Liver (tissue), 9 donors: ENCODE data around the gene MYO9B. TPM values are rescaled to one million over a fixed set of nuclear protein-coding genes. Genes with fewer than 3 reads are reported as not detected.

Source experiments
- DNase-seq: peaks from one replicate; pipeline ENCODE4 v3.0.0-alpha.2; 2017; ENCODE audit warnings: low spot score
- H3K27ac ChIP-seq, 2 donors: one replicate each; pipeline ENCODE4 v1.7.0; 2013; ENCODE audit warnings: inconsistent platforms in 2 of 2, low read length in 2 of 2, control low read depth in 1 of 2, low read depth in 1 of 2, mild to moderate bottlenecking in 1 of 2
- H3K27me3 ChIP-seq, 4 donors: one replicate each; pipeline versions ENCODE4 v1.6.1 to v1.7.0; 2013; ENCODE audit warnings: low read length in 3 of 4, inconsistent platforms in 1 of 4, mild to moderate bottlenecking in 1 of 4, moderate library complexity in 1 of 4; ENCODE audit not compliant: control insufficient read depth in 4 of 4, insufficient read depth in 4 of 4
- H3K36me3 ChIP-seq, 4 donors: one replicate each; pipeline versions ENCODE4 v1.6.1 to v1.7.0; 2013; ENCODE audit warnings: low read length in 3 of 4, mild to moderate bottlenecking in 3 of 4, low read depth in 1 of 4, moderate library complexity in 1 of 4; ENCODE audit not compliant: control insufficient read depth in 4 of 4, insufficient read depth in 3 of 4
- H3K4me1 ChIP-seq, 4 donors: one replicate each; pipeline versions ENCODE4 v1.6.1 to v1.7.0; 2013; ENCODE audit warnings: low read length in 3 of 4, mild to moderate bottlenecking in 3 of 4, moderate library complexity in 1 of 4; ENCODE audit not compliant: control insufficient read depth in 4 of 4, insufficient read depth in 4 of 4
- H3K4me3 ChIP-seq, 3 donors: one replicate each; pipeline versions ENCODE4 v1.6.1 to v1.7.0; 2013; ENCODE audit warnings: low read length in 3 of 3, control low read depth in 1 of 3, low read depth in 1 of 3, mild to moderate bottlenecking in 1 of 3
- H3K9ac ChIP-seq, 2 donors: one replicate each; pipeline ENCODE4 v1.7.0; 2013; ENCODE audit warnings: low read length in 2 of 2, mild to moderate bottlenecking in 2 of 2, moderate library complexity in 2 of 2, control low read depth in 1 of 2, low read depth in 1 of 2
- H3K9me3 ChIP-seq, 4 donors: one replicate each; pipeline versions ENCODE4 v1.6.1 to v1.7.0; 2013; ENCODE audit warnings: low read length in 3 of 4; ENCODE audit not compliant: control insufficient read depth in 4 of 4
- ATF3 ChIP-seq: IDR thresholded peaks from 2 replicates; pipeline ENCODE4 v1.6.1; 2016; ENCODE audit warnings: antibody characterized with exemption
- CTCF ChIP-seq: fragments of 150-350 bp; IDR thresholded peaks from 2 replicates; pipeline ENCODE4 v1.5.1; 2017; ENCODE audit warnings: improper control_type of control experiment, low read depth, low read length; ENCODE audit not compliant: missing input control
- EGR1 ChIP-seq, 2 donors: IDR thresholded peaks; 2 replicates each; pipeline ENCODE4 v1.6.1; 2016 to 2018; ENCODE audit warnings: antibody characterized with exemption in 2 of 2, low read depth in 2 of 2
- FOXA2 ChIP-seq: IDR thresholded peaks from 2 replicates; pipeline ENCODE4 v1.6.1; 2016; ENCODE audit warnings: antibody characterized with exemption
- GABPA ChIP-seq, 2 donors: IDR thresholded peaks in 1 of 2; conservative IDR thresholded peaks in 1 of 2; 2 replicates each; pipeline ENCODE4 v1.6.1; 2016; ENCODE audit warnings: antibody characterized with exemption in 2 of 2, mild to moderate bottlenecking in 1 of 2, moderate library complexity in 1 of 2
- HNF4A ChIP-seq, 2 donors: conservative IDR thresholded peaks; 2 replicates each; pipeline ENCODE4 v1.6.1; 2016; ENCODE audit warnings: antibody characterized with exemption in 2 of 2, mild to moderate bottlenecking in 2 of 2
- HNF4G ChIP-seq: IDR thresholded peaks from 2 replicates; pipeline ENCODE4 v1.6.1; 2016; ENCODE audit warnings: antibody characterized with exemption
- MAX ChIP-seq: IDR thresholded peaks from 2 replicates; pipeline ENCODE4 v1.6.1; 2016; ENCODE audit warnings: antibody characterized with exemption
- NR2F2 ChIP-seq: IDR thresholded peaks from 2 replicates; pipeline ENCODE4 v1.6.1; 2016; ENCODE audit warnings: antibody characterized with exemption
- REST ChIP-seq: IDR thresholded peaks from 2 replicates; pipeline ENCODE4 v1.6.1; 2016; ENCODE audit warnings: antibody characterized with exemption, mild to moderate bottlenecking
- RXRA ChIP-seq, 2 donors: IDR thresholded peaks; 2 replicates each; pipeline ENCODE4 v1.6.1; 2017 to 2018; ENCODE audit warnings: antibody characterized with exemption in 2 of 2, mild to moderate bottlenecking in 1 of 2
- SP1 ChIP-seq: IDR thresholded peaks from 2 replicates; pipeline ENCODE4 v1.6.1; 2018; ENCODE audit warnings: antibody characterized with exemption, mild to moderate bottlenecking
- TAF1 ChIP-seq: conservative IDR thresholded peaks from 2 replicates; pipeline ENCODE4 v1.6.1; 2016; ENCODE audit warnings: antibody characterized with exemption, mild to moderate bottlenecking
- YY1 ChIP-seq: IDR thresholded peaks from 2 replicates; pipeline ENCODE4 v1.6.1; 2016; ENCODE audit warnings: antibody characterized with exemption, mild to moderate bottlenecking
- ZBTB33 ChIP-seq: IDR thresholded peaks from 2 replicates; pipeline ENCODE4 v1.6.1; 2016; ENCODE audit warnings: antibody characterized with exemption
- WGBS: extraction: QIAGEN DNeasy Blood & Tissue Kit; methylation state at CpG from one replicate; pipeline ENCODE4 v1.1.7; 2013; 5-methylcytosine and 5-hydroxymethylcytosine counted together
- polyA plus RNA-seq, 2 donors: library from polyadenylated mRNA; stranded (reverse) in 1 of 2; unstranded in 1 of 2; fragments of 200-250 nt in 1 of 2; fragments of >200 nt in 1 of 2; fragmentation: Nextera tagmentation in 1 of 2; extraction: Ambion mirVana in 1 of 2; gene quantifications; one replicate each; pipeline versions ENCODE4 v1.2.1 to v1.2.3, GENCODE V29; 2013 to 2015
- total RNA-seq, 2 donors: library from RNA; depleted of rRNA; stranded (reverse); fragments of >200 nt; gene quantifications; one replicate each; pipeline ENCODE4 v1.2.3, GENCODE V29; 2014
- donor health status: healthy.
- donor health status: healthy.
- donor health status: healthy.
- donor health status: healthy.
- donor health status: healthy.

Gene MYO9B
- total and polyA plus RNA-seq, 4 donors, result 9.1 to 32.5 (median 21.0) TPM

- TF ChIP-seq RXRA (IDR thresholded peaks at IDR 0.05), result peak in 1 of 2 donors; percentile 78
- TF ChIP-seq TAF1, result no peak
- peak in 1 of 2 donors; percentile 55 for TF ChIP-seq HNF4A (conservative IDR thresholded peaks at IDR 0.05)
- H3K4me1 ChIP-seq, result peaks cover 28 to 69% (median 62%) of the 10 kb centered on the region in 4 donors
- H3K36me3 ChIP-seq, result peaks cover 2 to 5% (median 4%) of the 10 kb centered on the region in 4 donors
- H3K27ac ChIP-seq, result no peak overlapping the region
- no peaks in the 10 kb centered on the region for H3K27me3 ChIP-seq
- no peak overlapping the region for H3K9ac ChIP-seq
- no peak for DNase-seq
- peak overlapping the region in 1 of 3 donors; percentile 16 for H3K4me3 ChIP-seq
- no peaks in the 10 kb centered on the region for H3K9me3 ChIP-seq
- WGBS, result 76% methylated on average over 6 of the region's 6 CpGs
Measured at GRCh38 chr19:17240826-17241399, 165.3 kb downstream of the MYO9B start.

GRCh38 chr19:17242431-17243208, 167.0 kb downstream of the MYO9B start:
- Histone ChIP-seq H3K9ac (peak overlapping the region; percentile 12 to 52), H3K4me1 (peaks cover 22 to 71% (median 66%) of the 10 kb centered on the region in 4 donors)

More at GRCh38 chr19:17242431-17243208, 167.0 kb downstream of the MYO9B start:
- peak overlapping the region; percentile 75 to 89 (median 88) for H3K4me3 ChIP-seq
- H3K36me3 ChIP-seq, result peaks cover 2 to 5% (median 4%) of the 10 kb centered on the region in 4 donors
- no peaks in the 10 kb centered on the region for H3K27me3 ChIP-seq
- H3K27ac ChIP-seq, result peak overlapping the region; percentile 81
- DNase-seq, result no peak
- H3K9me3 ChIP-seq, result no peaks in the 10 kb centered on the region
- WGBS, result 33% methylated on average over 8 of the region's 8 CpGs
- TF ChIP-seq HNF4G, result no peak
- no peak for TF ChIP-seq GABPA (IDR thresholded peaks at IDR 0.05 in 1 of 2, conservative IDR thresholded peaks at IDR 0.05 in 1 of 2)
- TF ChIP-seq HNF4A (conservative IDR thresholded peaks at IDR 0.05), result no peak
- TF ChIP-seq ZBTB33, result no peak
- TF ChIP-seq MAX, result no peak
- no peak for TF ChIP-seq TAF1
- TF ChIP-seq SP1, result no peak
- no peak for TF ChIP-seq EGR1 (IDR thresholded peaks at IDR 0.05; ENCODE audit: low read depth in 2 of 2)
- no peak for TF ChIP-seq CTCF
- TF ChIP-seq REST, result no peak
- no peak for TF ChIP-seq YY1
- no peak for TF ChIP-seq NR2F2
- no peak for TF ChIP-seq ATF3
- no peak for TF ChIP-seq FOXA2
